HUES48 (cell line): ENCODE data around the gene CLEC17A.
A peak's percentile ranks its signal among the peaks of the same experiment; 100 is the strongest.
"Not testable (repeated sequence)": the region's sequence is repeated elsewhere in the genome, so short reads cannot be mapped to it uniquely, and the experiment has no call there.

Experiments
- H3K27ac ChIP-seq: one replicate; pipeline ENCODE4 v1.7.0; 2013; ENCODE audit warnings: low read depth, low read length, inconsistent platforms
- H3K27me3 ChIP-seq: 2 replicates; pipeline ENCODE4 v1.6.1; 2013; ENCODE audit warnings: mild to moderate bottlenecking, low read length; ENCODE audit not compliant: control insufficient read depth, insufficient read depth
- H3K36me3 ChIP-seq: 2 replicates; pipeline ENCODE4 v1.6.1; 2013; ENCODE audit warnings: low read length; ENCODE audit not compliant: control insufficient read depth, insufficient read depth
- H3K4me1 ChIP-seq: 2 replicates; pipeline ENCODE4 v1.6.1; 2013; ENCODE audit warnings: mild to moderate bottlenecking, low read length; ENCODE audit not compliant: control insufficient read depth, insufficient read depth
- H3K4me3 ChIP-seq: 2 replicates; pipeline ENCODE4 v1.5.1; 2013; ENCODE audit warnings: mild to moderate bottlenecking, low read depth, low read length
- H3K9ac ChIP-seq: 2 replicates; pipeline ENCODE4 v1.6.1; 2013; ENCODE audit warnings: mild to moderate bottlenecking, low read depth, low read length, moderate library complexity
- H3K9me3 ChIP-seq: 2 replicates; pipeline ENCODE4 v1.6.1; 2013; ENCODE audit warnings: low read length; ENCODE audit not compliant: control insufficient read depth, insufficient read depth

Gene CLEC17A, protein sequence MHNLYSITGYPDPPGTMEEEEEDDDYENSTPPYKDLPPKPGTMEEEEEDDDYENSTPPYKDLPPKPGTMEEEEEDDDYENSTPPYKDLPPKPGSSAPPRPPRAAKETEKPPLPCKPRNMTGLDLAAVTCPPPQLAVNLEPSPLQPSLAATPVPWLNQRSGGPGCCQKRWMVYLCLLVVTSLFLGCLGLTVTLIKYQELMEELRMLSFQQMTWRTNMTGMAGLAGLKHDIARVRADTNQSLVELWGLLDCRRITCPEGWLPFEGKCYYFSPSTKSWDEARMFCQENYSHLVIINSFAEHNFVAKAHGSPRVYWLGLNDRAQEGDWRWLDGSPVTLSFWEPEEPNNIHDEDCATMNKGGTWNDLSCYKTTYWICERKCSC

DNA sequence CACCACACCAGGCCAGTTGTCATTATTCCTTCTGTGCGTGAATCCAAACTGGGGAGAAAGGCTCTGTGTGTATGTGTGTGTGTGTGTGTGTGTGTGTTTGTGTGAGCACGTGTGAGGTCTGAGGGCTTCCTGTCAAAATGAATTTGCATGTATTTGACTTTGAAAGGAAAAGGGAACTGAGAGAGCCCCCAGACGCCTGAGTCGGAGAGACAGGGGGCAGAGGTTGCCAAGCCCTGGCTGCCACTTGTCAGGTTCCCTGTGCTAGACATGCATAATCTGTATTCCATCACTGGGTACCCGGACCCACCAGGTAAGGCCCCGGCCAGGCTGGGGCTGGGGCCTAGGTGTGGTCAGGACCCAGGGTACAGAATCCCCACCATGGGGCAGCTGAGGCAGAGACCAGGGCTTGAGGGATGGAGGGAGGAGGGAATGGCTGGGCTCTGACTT lies at the start of gene CLEC17A:
Gene CLEC17A, plus strand, starts transcription at position 191 of the 447 bp plus-strand sequence. Its CDS starts 77 bp downstream, at position 268.
- Histone ChIP-seq H3K4me3 (no peak within 1 kb of the TSS), H3K27me3 (no peaks in the 10 kb centered on the region), H3K36me3 (no peaks in the 10 kb centered on the region), H3K27ac (no peak within 1 kb of the TSS), H3K9ac (no peak within 1 kb of the TSS), H3K4me1 (no peaks in the 10 kb centered on the region), H3K9me3 (no peaks in the 10 kb centered on the region)

DNA sequence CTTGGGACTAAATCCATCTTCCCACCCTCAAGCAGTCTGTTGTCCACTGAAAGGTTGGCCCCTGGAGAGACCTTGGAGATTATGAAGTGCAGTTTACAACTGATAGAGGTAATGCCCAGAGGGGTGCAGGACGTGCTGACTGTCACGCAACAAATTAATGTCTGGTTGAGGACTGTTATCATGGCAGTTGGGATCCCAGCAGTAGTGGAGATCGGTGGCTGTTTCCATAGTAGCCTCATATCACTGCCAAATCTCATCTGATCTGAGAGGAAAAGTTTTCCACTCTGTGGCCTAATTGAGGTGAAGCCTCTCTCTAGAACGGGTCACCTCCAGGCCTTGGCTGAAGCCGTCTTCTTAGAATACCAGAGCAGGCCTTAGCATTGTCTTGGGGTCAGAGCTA lies 49.4 kb upstream of the CLEC17A start:
- H3K27ac ChIP-seq: no peak overlapping the region
- H3K4me1 ChIP-seq: peaks cover 6% of the 10 kb centered on the region; the same call in 1 of the 2 replicates

GRCh38 chr19:14536926-14537692 lies 45.8 kb upstream of the CLEC17A start:
- peak overlapping the region; percentile 39; the same call in 1 of the 2 replicates for H3K4me3 ChIP-seq
- no peak overlapping the region; the same call in 1 of the 2 replicates for H3K9ac ChIP-seq
- peaks cover 6% of the 10 kb centered on the region; the same call in 1 of the 2 replicates for H3K4me1 ChIP-seq
- H3K27ac ChIP-seq: peak overlapping the region; percentile 6
- no peaks in the 10 kb centered on the region for H3K36me3 ChIP-seq
- no peaks in the 10 kb centered on the region for H3K9me3 ChIP-seq
- H3K27me3 ChIP-seq: no peaks in the 10 kb centered on the region

More for the DNA sequence above, 49.4 kb upstream of the CLEC17A start:
- Histone ChIP-seq H3K4me3 (no peak overlapping the region), H3K36me3 (no peaks in the 10 kb centered on the region), H3K27me3 (no peaks in the 10 kb centered on the region), H3K9me3 (no peaks in the 10 kb centered on the region), H3K9ac (no peak overlapping the region)

- Histone ChIP-seq H3K4me1 (peaks cover 11% of the 10 kb centered on the region; the same call in 1 of the 2 replicates), H3K9ac (no peak overlapping the region), H3K27ac (no peak overlapping the region), H3K27me3 (no peaks in the 10 kb centered on the region), H3K36me3 (no peaks in the 10 kb centered on the region), H3K4me3 (no peak overlapping the region), H3K9me3 (no peaks in the 10 kb centered on the region)
These were observed 42.0 kb upstream of the CLEC17A start for GRCh38 chr19:14540741-14541525.

DNA sequence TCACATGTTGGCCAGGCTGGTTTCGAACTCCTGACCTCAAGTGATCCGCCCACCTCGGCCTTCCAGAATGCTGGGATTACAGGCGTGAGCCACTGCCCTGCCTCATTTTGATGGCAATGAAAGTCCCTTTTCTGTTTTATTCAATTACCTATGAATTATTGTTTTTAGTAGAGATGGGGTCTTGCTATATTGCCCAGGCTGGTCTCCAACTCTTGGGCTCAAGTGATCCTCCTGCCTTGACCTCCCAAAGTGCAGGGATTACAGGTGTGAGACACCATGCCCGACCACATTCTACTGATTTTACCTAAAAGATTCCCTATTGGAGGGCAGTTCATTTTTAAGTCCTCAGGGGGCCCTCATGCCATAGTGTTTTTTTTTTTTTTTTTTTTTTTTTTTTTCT lies 40.9 kb upstream of the CLEC17A start:
- H3K27me3 ChIP-seq, H3K4me3 ChIP-seq, H3K9me3 ChIP-seq, H3K9ac ChIP-seq, H3K4me1 ChIP-seq, H3K36me3 ChIP-seq, H3K27ac ChIP-seq: not testable (repeated sequence)

GRCh38 chr19:14542711-14543328 lies 40.1 kb upstream of the CLEC17A start:
- Histone ChIP-seq H3K9me3 (no peaks in the 10 kb centered on the region), H3K36me3 (no peaks in the 10 kb centered on the region), H3K27me3 (no peaks in the 10 kb centered on the region), H3K4me1 (peaks cover 4% of the 10 kb centered on the region; the same call in 1 of the 2 replicates), H3K9ac (no peak overlapping the region), H3K4me3 (no peak overlapping the region), H3K27ac (peak overlapping the region; percentile 55)

DNA sequence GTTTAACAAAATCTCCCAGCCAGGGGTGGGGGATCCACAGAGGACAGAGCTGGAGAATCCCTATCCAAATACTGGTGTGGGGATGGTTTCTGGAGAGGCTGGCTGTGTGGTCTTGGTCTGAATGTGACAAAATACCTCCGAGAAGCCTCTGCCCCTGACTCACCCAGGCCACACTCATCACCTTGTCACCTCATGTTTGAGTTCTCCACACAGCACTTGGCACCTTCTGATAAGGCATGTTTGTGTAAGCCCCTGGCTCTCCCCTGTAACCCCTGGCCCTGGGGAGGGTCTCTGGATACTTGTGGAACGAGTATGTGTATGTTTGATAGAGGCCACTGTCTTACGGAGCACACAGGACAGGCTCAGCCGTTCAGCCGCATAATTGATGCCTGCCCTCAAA lies 38.8 kb upstream of the CLEC17A start:
- H3K36me3 ChIP-seq: no peaks in the 10 kb centered on the region
- H3K27ac ChIP-seq: no peak overlapping the region
- H3K27me3 ChIP-seq: no peaks in the 10 kb centered on the region
- H3K4me3 ChIP-seq: no peak overlapping the region
- no peaks in the 10 kb centered on the region for H3K9me3 ChIP-seq
- no peak overlapping the region for H3K9ac ChIP-seq
- H3K4me1 ChIP-seq: peaks cover 4% of the 10 kb centered on the region; the same call in 1 of the 2 replicates

DNA sequence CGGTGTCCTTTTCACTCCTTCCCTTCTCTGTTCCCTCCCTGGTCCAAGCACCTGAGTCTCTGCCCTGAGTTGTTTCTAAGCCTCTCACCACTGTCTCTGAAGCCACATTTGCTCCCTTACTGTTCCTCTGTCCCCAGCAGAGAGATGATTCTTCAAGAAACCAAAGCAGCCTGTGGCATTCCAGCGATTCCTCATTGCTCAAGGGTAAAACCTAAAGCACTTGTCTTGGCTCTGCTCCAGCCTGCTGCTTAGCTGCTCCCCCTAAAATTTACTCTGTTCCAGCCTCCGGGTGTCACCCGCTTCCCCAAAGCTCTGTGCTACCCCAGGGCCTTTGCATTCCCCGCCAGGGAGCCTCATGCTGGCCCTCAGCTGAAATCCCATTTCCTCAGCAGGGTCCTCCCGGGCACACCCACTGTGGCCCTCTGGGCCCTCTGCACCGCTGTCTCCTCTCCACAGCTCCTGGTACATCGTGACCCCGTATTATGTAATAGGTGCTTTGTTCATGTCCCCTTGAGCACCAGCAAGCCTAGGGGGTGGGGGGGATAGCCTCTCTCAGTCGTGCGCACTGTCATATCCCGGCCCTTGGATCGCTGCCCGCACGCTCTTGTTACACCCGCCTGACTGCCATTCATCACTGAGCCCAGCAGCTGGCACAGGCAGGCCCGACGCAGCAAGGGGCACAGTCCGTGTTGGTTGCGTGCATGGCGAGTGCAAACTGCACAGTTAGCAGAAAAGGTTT lies 37.7 kb upstream of the CLEC17A start:
- Histone ChIP-seq H3K36me3 (no peaks in the 10 kb centered on the region), H3K27ac (no peak overlapping the region), H3K9me3 (no peaks in the 10 kb centered on the region), H3K9ac (no peak overlapping the region), H3K27me3 (no peaks in the 10 kb centered on the region), H3K4me3 (no peak overlapping the region), H3K4me1 (peaks cover 4% of the 10 kb centered on the region; the same call in 1 of the 2 replicates)

- H3K36me3 ChIP-seq: no peaks in the 10 kb centered on the region
- H3K27me3 ChIP-seq: no peaks in the 10 kb centered on the region
- no peak overlapping the region for H3K27ac ChIP-seq
- H3K4me1 ChIP-seq: peaks cover 4% of the 10 kb centered on the region; the same call in 1 of the 2 replicates
- H3K9ac ChIP-seq: no peak overlapping the region
- H3K9me3 ChIP-seq: no peaks in the 10 kb centered on the region
- H3K4me3 ChIP-seq: no peak overlapping the region
These were observed 37.2 kb upstream of the CLEC17A start for GRCh38 chr19:14545716-14546082.
